ENCODE data around the gene NRL. TPM values are rescaled to one million over a fixed set of nuclear protein-coding genes. Genes with fewer than 3 reads are reported as not detected.

NRL gene
- 0.75 and 0.79 TPM in 2 replicates for total RNA-seq

DNA sequence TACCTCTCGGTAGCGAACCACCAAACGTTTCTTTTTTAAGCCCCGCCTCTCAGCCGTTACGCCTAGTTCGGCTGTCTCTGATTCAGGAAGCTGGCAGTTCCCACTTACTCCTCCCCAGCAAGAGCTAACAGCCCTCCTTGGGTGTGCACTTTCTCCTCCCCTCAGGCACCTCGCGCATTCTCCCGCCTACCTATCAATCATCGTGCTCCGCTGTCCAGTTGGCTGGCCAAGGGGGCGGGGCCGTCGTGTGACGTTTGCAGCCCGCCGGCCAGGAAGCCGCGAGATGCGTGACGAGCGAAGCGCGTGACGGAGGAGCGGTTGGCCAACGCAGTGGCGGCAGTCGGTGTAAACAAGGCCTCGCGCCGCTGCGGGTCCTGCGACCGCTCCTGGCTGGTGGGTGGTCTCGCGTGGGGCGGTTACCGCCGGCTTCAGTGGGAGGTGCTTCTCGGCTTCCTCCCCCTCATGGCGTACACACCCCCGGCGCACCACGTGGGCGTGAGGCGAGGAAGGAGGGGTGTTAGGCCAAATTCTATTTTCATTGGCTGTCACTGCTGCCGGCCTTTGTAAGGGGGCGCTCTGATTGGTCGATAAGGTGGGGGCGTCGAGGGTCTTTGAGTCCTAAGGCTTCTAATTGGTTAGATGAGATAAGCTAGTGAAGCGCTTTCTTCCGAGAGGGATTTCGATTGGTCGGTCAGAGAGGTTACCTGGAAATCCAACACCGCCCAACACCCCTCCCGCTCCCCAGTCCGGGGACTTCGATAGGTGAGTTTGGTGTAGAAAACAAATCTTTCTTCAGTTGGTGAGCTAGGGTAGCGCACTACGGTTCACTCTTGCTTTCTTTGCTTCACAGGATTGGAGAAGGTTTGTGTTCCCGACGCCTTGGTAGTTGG is at the start of gene NRL, which contains the start of gene DCAF11:
NRL (minus strand) TSS at position 418 of the 890 bp plus-strand sequence. CDS start 32,101 bp downstream, outside the sequence.
DCAF11 (plus strand) TSS at position 246 of the 890 bp plus-strand sequence. CDS start 818 bp downstream, outside the sequence.

GRCh38 chr14:24160850-24161804 is 46.4 kb upstream of the NRL start, which contains the start of gene IRF9:
Gene IRF9, plus strand, starts transcription at chr14:24161265. Its CDS starts 880 bp downstream, at chr14:24162145.

DNA sequence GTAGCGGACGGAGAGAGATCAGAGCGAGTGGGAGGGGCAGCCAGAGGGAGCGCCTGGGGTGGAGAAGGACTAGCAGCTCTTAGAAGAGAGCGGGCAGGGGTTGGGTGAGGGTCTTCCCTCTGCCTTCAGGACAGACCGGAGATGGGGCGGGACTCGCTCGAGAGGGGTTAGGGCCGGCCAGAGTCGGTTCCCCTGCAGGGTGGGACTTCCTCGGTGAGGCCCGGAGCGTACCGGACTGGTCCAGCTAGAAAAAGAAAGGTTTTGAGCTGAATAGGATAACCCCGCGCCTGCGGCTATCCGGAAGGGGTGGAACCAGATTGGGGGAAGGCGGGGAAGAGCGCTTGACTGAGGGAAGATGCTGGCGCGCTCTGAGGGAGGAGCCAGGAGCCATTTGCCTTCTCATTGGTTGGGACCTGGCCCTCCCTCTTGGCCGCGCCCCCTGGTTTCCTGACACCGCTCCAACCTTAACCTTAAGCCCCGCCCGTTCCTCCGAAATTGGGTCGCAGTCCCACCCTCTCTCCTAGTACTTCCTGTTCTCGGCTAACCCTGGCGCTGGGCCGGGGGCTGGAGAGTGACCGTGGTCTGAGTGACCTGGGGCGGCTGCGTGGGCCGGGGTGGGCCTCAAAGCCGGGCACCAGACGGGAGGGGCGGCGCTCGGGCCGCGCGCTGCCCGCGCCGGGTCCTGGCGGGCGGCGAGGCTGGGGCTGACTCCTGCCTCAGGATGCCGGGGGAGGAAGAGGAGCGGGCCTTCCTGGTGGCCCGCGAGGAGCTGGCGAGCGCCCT is 32.4 kb upstream of the NRL start, which contains the start of gene RNF31:
RNF31 (plus strand) TSS at position 521 of the 783 bp plus-strand sequence; CDS start at position 722, 201 bp downstream.

DNA sequence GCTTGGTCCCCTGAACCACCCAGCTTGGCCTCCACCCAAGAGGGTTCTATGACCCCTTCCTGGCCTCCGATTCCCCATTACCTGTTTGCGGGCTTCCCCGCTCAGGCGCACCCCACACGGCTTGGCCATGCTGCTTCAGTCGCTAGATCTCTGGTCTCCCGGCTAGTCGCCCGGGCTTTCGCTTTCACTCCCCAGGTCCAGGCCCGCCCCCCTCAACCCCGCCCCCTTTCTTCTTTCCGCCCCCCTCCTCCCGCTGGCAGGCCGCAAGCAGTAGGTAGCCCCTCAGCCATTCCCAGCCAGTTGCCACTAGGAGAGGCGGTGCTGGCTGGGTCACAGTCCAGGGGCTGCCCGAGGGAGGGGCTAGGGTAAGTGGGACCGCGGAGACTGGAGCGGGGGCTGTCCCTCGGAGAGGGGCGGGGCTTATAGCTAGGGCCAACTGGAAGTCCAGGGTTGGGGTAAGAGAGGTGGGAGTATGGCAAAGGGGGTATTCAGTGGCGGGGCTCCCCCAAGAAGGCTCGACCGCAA is 31.8 kb upstream of the NRL start, which contains the start of gene PSME2:
PSME2 (minus strand) TSS at position 158 of the 525 bp plus-strand sequence; CDS start at position 129, 29 bp downstream.

GRCh38 chr14:24141097-24141880 is 26.5 kb upstream of the NRL start, which contains the start of gene EMC9:
Gene EMC9, minus strand, starts transcription at chr14:24141591. Its CDS starts 287 bp downstream, at chr14:24141304.

GRCh38 chr14:24135834-24136683 is 21.3 kb upstream of the NRL start, which contains the start of gene PSME1:
Gene PSME1, plus strand, starts transcription at chr14:24136194. Its CDS starts 69 bp downstream, at chr14:24136263.

GRCh38 chr14:24130380-24130716 is 15.6 kb upstream of the NRL start, which contains the start of gene FITM1:
Gene FITM1, plus strand, starts transcription at chr14:24130659. Its CDS starts 905 bp downstream, at chr14:24131564.

DNA sequence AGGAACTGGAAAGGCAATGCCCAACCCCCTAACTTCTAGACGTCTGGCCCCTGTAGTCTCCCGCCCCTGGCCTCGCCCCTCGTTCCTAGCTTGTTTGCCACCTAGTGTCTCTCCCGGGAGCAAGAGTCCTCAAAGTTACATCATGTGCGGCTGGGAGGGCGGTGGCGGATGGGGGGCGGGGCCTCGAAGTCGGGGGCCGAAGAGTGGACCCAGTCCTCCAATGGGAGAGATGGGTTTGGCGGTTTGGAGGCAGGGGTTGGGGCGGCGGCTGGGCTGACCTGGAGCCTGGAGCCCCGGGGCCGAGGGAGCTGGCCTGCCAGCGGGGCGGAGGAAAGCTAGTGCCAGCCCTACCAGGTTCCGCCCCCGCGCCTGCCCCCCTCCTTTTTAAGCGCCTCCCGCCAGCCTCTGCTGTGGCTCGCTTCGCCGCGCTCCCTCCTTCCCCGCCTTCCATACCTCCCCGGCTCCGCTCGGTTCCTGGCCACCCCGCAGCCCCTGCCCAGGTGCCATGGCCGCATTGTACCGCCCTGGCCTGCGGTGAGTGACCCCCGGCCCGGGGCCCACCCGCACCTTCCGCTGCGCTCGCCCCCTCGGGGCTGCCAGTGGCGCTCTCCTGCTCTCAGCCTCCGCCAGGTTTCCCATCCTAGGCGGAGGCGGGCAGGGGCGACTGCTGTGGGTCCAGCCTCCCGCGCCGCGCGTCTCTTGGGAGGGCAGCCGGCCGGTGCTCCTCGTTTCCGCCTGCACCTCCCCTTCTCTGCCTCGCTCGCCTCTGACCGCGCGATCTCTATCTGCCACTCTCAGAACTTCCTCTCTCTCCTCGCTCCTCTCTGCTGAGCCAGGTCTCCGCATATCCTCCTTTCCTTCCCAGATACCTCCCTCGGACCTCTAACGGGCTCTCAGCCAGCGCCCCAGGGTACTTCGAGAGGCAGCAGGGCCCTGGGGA is 20.6 kb downstream of the NRL start, which contains the start of gene PCK2:
PCK2 (plus strand) TSS at position 411 of the 940 bp plus-strand sequence; CDS start at position 506, 95 bp downstream.

DNA sequence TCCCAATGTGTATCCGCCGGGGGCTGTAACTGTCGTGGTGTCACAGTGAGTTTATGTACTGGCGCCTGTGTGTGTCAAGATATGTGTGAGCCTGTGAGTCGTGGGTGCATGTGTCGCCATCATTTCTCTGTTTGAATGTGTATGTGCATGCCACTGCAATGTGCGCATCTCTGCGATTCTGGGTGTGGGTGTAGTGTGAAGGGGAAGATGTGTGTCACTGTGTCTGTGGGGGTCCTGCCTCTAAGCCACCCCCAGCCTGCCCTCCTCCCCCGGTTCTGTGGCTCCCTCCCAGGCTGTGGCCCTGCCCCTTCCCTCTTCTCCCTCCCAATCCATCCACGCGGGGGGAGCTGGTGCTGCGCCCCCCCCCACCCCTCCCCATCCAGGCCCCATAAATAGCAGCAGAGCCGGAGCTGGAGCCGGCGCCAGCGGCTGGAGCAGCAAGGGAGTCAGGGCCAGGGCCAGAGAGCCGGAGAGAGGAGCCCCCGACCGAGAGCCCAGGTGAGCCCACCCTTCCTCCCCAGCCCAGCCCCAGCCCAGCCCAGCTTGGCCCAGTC is 43.5 kb downstream of the NRL start, which contains the start of gene CPNE6:
CPNE6 (plus strand) TSS at position 419 of the 554 bp plus-strand sequence. CDS start 1,375 bp downstream, outside the sequence.

GRCh38 chr14:24051789-24052655 is 62.7 kb downstream of the NRL start, which contains the start of gene CARMIL3:
Gene CARMIL3, plus strand, starts transcription at chr14:24052009. Its CDS starts 145 bp downstream, at chr14:24052154.

Other genes starting within 250 kb of the NRL start
- 37.0 and 52.1 TPM in 2 replicates for gene DHRS4, start 161.2 kb downstream of the NRL start, total RNA-seq
- gene DHRS4L2, start 126.0 kb downstream of the NRL start, total RNA-seq, result 9.2 and 18.4 TPM in 2 replicates
- gene CARMIL3, start 62.9 kb downstream of the NRL start, total RNA-seq, result under 0.01 TPM in 1 of 2 replicates, not detected in the other
- not detected in 2 replicates for gene CPNE6, start 43.4 kb downstream of the NRL start, total RNA-seq
- 8.6 and 10.2 TPM in 2 replicates for gene PCK2, start 20.6 kb downstream of the NRL start, total RNA-seq
- gene DCAF11, start 172 bp downstream of the NRL start, total RNA-seq, result 63.2 and 68.4 TPM in 2 replicates
- 0.13 and 0.19 TPM in 2 replicates for gene FITM1, start 15.7 kb upstream of the NRL start, total RNA-seq
- 97.5 and 122 TPM in 2 replicates for gene PSME1, start 21.2 kb upstream of the NRL start, total RNA-seq
- gene EMC9, start 26.6 kb upstream of the NRL start, total RNA-seq, result 19.2 and 29.5 TPM in 2 replicates
- gene PSME2, start 31.7 kb upstream of the NRL start, total RNA-seq, result 114 and 116 TPM in 2 replicates
- gene RNF31, start 32.5 kb upstream of the NRL start, total RNA-seq, result 31.8 and 33.7 TPM in 2 replicates
- 102 and 108 TPM in 2 replicates for gene IRF9, start 46.3 kb upstream of the NRL start, total RNA-seq
- 0.66 and 1.4 TPM in 2 replicates for gene REC8, start 57.1 kb upstream of the NRL start, total RNA-seq
- 32.3 and 46.9 TPM in 2 replicates for gene IPO4, start 73.9 kb upstream of the NRL start, total RNA-seq
- gene TM9SF1, start 80.5 kb upstream of the NRL start, total RNA-seq, result 52.8 and 58.4 TPM in 2 replicates
- 0.19 TPM in 1 of 2 replicates, not detected in the other for gene TSSK4, start 90.7 kb upstream of the NRL start, total RNA-seq
- 25.6 and 31.3 TPM in 2 replicates for gene CHMP4A, start 98.5 kb upstream of the NRL start, total RNA-seq
- gene MDP1, start 101.1 kb upstream of the NRL start, total RNA-seq, result 17.4 and 21.1 TPM in 2 replicates
- 300 and 324 TPM in 2 replicates for gene NEDD8, start 117.4 kb upstream of the NRL start, total RNA-seq
- 93.1 and 102 TPM in 2 replicates for gene GMPR2, start 118.0 kb upstream of the NRL start, total RNA-seq
- 51.5 and 55.1 TPM in 2 replicates for gene TINF2, start 127.7 kb upstream of the NRL start, total RNA-seq
- gene TGM1, start 148.2 kb upstream of the NRL start, total RNA-seq, result 0.25 and 0.40 TPM in 2 replicates
- gene RABGGTA, start 156.6 kb upstream of the NRL start, total RNA-seq, result 20.0 and 21.7 TPM in 2 replicates
- 14.5 and 20.0 TPM in 2 replicates for gene DHRS1, start 184.8 kb upstream of the NRL start, total RNA-seq
- 16.8 and 22.3 TPM in 2 replicates for gene NOP9, start 184.9 kb upstream of the NRL start, total RNA-seq
- gene CIDEB, start 193.0 kb upstream of the NRL start, total RNA-seq, result 0.68 and 1.1 TPM in 2 replicates
- 2.0 and 2.6 TPM in 2 replicates for gene LTB4R2, start 195.2 kb upstream of the NRL start, total RNA-seq
- gene LTB4R, start 196.6 kb upstream of the NRL start, total RNA-seq, result 0.75 and 1.1 TPM in 2 replicates
- 2.6 and 2.9 TPM in 2 replicates for gene ADCY4, start 220.1 kb upstream of the NRL start, total RNA-seq
- 0.19 and 0.40 TPM in 2 replicates for gene RIPK3, start 225.0 kb upstream of the NRL start, total RNA-seq